K562 (cell line): ENCODE results near the gene SIRT7. TPM values are rescaled to one million over a fixed set of nuclear protein-coding genes. Genes with fewer than 3 reads are reported as not detected.

Source experiments
- BCOR ChIP-seq: fragments of 450-650 bp; IDR thresholded peaks from 2 replicates; pipeline ENCODE4 v1.6.1; 2016
- BDP1 ChIP-seq: IDR thresholded peaks from 3 replicates; pipeline ENCODE4 v1.6.1; 2011; ENCODE audit not compliant: insufficient read length, insufficient read depth
- BHLHE40 ChIP-seq: IDR thresholded peaks from 2 replicates; pipeline ENCODE4 v1.6.1; 2011; ENCODE audit warnings: low read length, improper control_type of control experiment
- CBFA2T3 ChIP-seq: fragments of 450-650 bp; IDR thresholded peaks from 2 replicates; pipeline ENCODE4 v1.6.1; 2017
- CEBPZ ChIP-seq: fragments of 150-350 bp; IDR thresholded peaks from 2 replicates; pipeline ENCODE4 v1.6.1; 2014; ENCODE audit warnings: low read depth, mild to moderate bottlenecking, low read length, borderline replicate concordance
- GABPA ChIP-seq: fragments of 200-800 bp; sonication (Bioruptor generic); conservative IDR thresholded peaks from 2 replicates; pipeline ENCODE4 v1.6.1; 2016; ENCODE audit warnings: low read depth, missing genetic modification characterization, missing compliant biosample characterization
- HNRNPL ChIP-seq: fragments of 200-400 bp; formaldehyde crosslinking; IDR thresholded peaks from 2 replicates; pipeline ENCODE4 v1.6.1; 2017; ENCODE audit warnings: low read depth, mild to moderate bottlenecking, low read length
- KAT8 ChIP-seq: fragments of 450-650 bp; IDR thresholded peaks from 2 replicates; pipeline ENCODE4 v1.6.1; 2016; ENCODE audit warnings: low read depth, mild to moderate bottlenecking
- MNT ChIP-seq, 2 experiments: fragments of 450-650 bp; conservative IDR thresholded peaks; 2 replicates each; pipeline ENCODE4 v1.6.1; 2017; ENCODE audit warnings: mild to moderate bottlenecking in 2 of 2, moderate library complexity in 2 of 2
- NR2F6 ChIP-seq: fragments of 450-650 bp; formaldehyde crosslinking; IDR thresholded peaks from 2 replicates; pipeline ENCODE4 v1.4.0; 2020; ENCODE audit warnings: mild to moderate bottlenecking
- NUFIP1 ChIP-seq: fragments of 450-650 bp; IDR thresholded peaks from 2 replicates; pipeline ENCODE4 v1.6.1; 2018; ENCODE audit not compliant: partially characterized antibody
- SIRT6 ChIP-seq: IDR thresholded peaks from one replicate; pipeline ENCODE4 v1.6.1; 2012; ENCODE audit warnings: low read depth, mild to moderate bottlenecking, control low read depth, inconsistent platforms, low read length, moderate library complexity
- SIX5 ChIP-seq, 2 experiments: IDR thresholded peaks; 2 replicates each; pipeline ENCODE4 v1.6.1; 2011; ENCODE audit warnings: low read length in 2 of 2, borderline replicate concordance in 1 of 2, low read depth in 1 of 2, mild to moderate bottlenecking in 1 of 2, moderate library complexity in 1 of 2; ENCODE audit not compliant: insufficient read depth in 1 of 2
- SOX6 ChIP-seq: fragments of 450-650 bp; IDR thresholded peaks from 2 replicates; pipeline ENCODE4 v1.6.1; 2014; ENCODE audit warnings: mild to moderate bottlenecking
- ZNF324 ChIP-seq: fragments of 250-450 bp; sonication (Bioruptor Pico); IDR thresholded peaks from 2 replicates; pipeline ENCODE4 v1.4.0; 2020; ENCODE audit warnings: mild to moderate bottlenecking
- ZNF436 ChIP-seq: fragments of 250-450, 450-650 bp; sonication (Bioruptor Pico); formaldehyde crosslinking; IDR thresholded peaks from 2 replicates; pipeline ENCODE4 v1.7.0; 2020; ENCODE audit warnings: mild to moderate bottlenecking
- polyA plus RNA-seq, 8 experiments: library from polyadenylated mRNA; depleted of rRNA in 4 of 8; stranded (reverse) in 5 of 8; unstranded in 3 of 8; fragments of >200 nt; fragmentation: Nextera tagmentation in 2 of 8; fragmentation: Illumina TruSeq in 1 of 8; extraction: Ambion mirVana in 2 of 8; extraction: Trizol in 1 of 8; gene quantifications; 2 replicates each; pipeline versions ENCODE4 v1.2.1 to v1.2.3, GENCODE V29; 2011 to 2014; ENCODE audit warnings: inconsistent platforms in 1 of 8, missing spikeins in 1 of 8
- total RNA-seq, 7 experiments: library from RNA; depleted of rRNA in 6 of 7; stranded (reverse); fragments of >200 nt in 6 of 7; fragmentation: Illumina TruSeq in 2 of 7; extraction: Trizol in 2 of 7; gene quantifications; 2 replicates each; pipeline versions ENCODE4 v1.2.1 to v1.2.3, GENCODE V29; 2011 to 2021; ENCODE audit warnings: low replicate concordance in 1 of 7
- TF ChIP-seq, protein P1 (sequence below): fragments of 450-650 bp; formaldehyde crosslinking; IDR thresholded peaks from 2 replicates; pipeline ENCODE4 v1.4.0; 2022; ENCODE audit warnings: mild to moderate bottlenecking, moderate library complexity
- TF ChIP-seq, protein P2 (sequence below): sonication (generic); formaldehyde crosslinking; IDR thresholded peaks from 2 replicates; pipeline ENCODE4 v1.8.1; 2022; ENCODE audit warnings: missing genetic modification reagents
- TF ChIP-seq, protein P3 (sequence below): fragments of 450-650 bp; conservative IDR thresholded peaks from 2 replicates; pipeline ENCODE4 v1.6.1; 2016; ENCODE audit warnings: missing genetic modification characterization, low read depth, mild to moderate bottlenecking, missing compliant biosample characterization, moderate library complexity

SIRT7 gene
- total and polyA plus RNA-seq, 9 of the 15 experiments (the other 6 are each of a cell fraction or from before 2014, with no cell fraction given), result 1.6 to 54.8 (median 20.3) TPM

- TF ChIP-seq KAT8 (no peak), CEBPZ (no peak), BDP1 (no peak), HNRNPL (peak; percentile 78; the same call in 1 of the 2 replicates), NR2F6 (CRISPR knock-in tag) (no peak), BCOR (no peak), MNT (conservative IDR thresholded peaks at IDR 0.05) (0 out of 4 replicates have a peak, but pooled peaks of 1 of the 2 experiments have one; percentile 6), ZNF436 (CRISPR knock-in tag) (no peak), SIRT6 (no peak), BHLHE40 (peak; percentile 69), NUFIP1 (no peak), SOX6 (0 out of 2 replicates have a peak, but pooled peaks have one; percentile 21), SIX5 (IDR thresholded peaks at IDR 0.05; ENCODE audit: borderline replicate concordance in 1 of 2, insufficient read depth in 1 of 2, low read depth in 1 of 2, low read length in 2 of 2) (no peak), ZNF324 (CRISPR knock-in tag) (no peak), CBFA2T3 (no peak), GABPA (tag) (no peak)
- TF ChIP-seq, protein P1, sequence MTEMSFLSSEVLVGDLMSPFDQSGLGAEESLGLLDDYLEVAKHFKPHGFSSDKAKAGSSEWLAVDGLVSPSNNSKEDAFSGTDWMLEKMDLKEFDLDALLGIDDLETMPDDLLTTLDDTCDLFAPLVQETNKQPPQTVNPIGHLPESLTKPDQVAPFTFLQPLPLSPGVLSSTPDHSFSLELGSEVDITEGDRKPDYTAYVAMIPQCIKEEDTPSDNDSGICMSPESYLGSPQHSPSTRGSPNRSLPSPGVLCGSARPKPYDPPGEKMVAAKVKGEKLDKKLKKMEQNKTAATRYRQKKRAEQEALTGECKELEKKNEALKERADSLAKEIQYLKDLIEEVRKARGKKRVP (CRISPR knock-in tag), result no peak
- TF ChIP-seq, protein P2, sequence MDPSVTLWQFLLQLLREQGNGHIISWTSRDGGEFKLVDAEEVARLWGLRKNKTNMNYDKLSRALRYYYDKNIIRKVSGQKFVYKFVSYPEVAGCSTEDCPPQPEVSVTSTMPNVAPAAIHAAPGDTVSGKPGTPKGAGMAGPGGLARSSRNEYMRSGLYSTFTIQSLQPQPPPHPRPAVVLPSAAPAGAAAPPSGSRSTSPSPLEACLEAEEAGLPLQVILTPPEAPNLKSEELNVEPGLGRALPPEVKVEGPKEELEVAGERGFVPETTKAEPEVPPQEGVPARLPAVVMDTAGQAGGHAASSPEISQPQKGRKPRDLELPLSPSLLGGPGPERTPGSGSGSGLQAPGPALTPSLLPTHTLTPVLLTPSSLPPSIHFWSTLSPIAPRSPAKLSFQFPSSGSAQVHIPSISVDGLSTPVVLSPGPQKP (CRISPR knock-in tag), result no peak
- TF ChIP-seq, protein P3, sequence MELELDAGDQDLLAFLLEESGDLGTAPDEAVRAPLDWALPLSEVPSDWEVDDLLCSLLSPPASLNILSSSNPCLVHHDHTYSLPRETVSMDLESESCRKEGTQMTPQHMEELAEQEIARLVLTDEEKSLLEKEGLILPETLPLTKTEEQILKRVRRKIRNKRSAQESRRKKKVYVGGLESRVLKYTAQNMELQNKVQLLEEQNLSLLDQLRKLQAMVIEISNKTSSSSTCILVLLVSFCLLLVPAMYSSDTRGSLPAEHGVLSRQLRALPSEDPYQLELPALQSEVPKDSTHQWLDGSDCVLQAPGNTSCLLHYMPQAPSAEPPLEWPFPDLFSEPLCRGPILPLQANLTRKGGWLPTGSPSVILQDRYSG (tag), result no peak; the same call in 1 of the 2 replicates
These were observed 4.8 kb upstream of the SIRT7 start (continued) for GRCh38 chr17:81922566-81923301.
